Uterus (tissue), 4 donors: ENCODE results near the gene DPYSL5. TPM values are rescaled to one million over a fixed set of nuclear protein-coding genes. Genes with fewer than 3 reads are reported as not detected.

Experiments used
- DNase-seq, 2 donors: peaks; one replicate each; pipeline ENCODE4 v3.0.0-alpha.2; 2019 to 2020
- H3K27ac ChIP-seq, 2 donors: fragments of 200-600 bp; sonication (generic); 1 replicate in 1 of 2; 2 replicates in 1 of 2; pipeline ENCODE4 v1.5.1; 2016 to 2018
- H3K27me3 ChIP-seq, 2 donors: fragments of 200-600 bp; sonication (generic); one replicate each; pipeline ENCODE4 v1.5.1; 2018 to 2019; ENCODE audit warnings: control low read depth in 1 of 2
- H3K36me3 ChIP-seq, 2 donors: fragments of 200-600 bp; sonication (generic); one replicate each; pipeline ENCODE4 v1.5.1; 2019; ENCODE audit warnings: control low read depth in 1 of 2
- H3K4me1 ChIP-seq, 2 donors: fragments of 200-600 bp; sonication (generic); one replicate each; pipeline ENCODE4 v1.5.1; 2018 to 2019; ENCODE audit warnings: control low read depth in 1 of 2
- H3K4me3 ChIP-seq, 2 donors: fragments of 200-600 bp; sonication (generic); 1 replicate in 1 of 2; 2 replicates in 1 of 2; pipeline ENCODE4 v1.5.1; 2018 to 2019; ENCODE audit warnings: mild to moderate bottlenecking in 1 of 2
- H3K9me3 ChIP-seq, 2 donors: fragments of 200-600 bp; sonication (generic); one replicate each; pipeline ENCODE4 v1.5.1; 2019; ENCODE audit warnings: control low read depth in 1 of 2
- CTCF ChIP-seq, 4 experiments: fragments of 200-600 bp in 2 of 4; fragments of 450-650 bp in 2 of 4; sonication (generic) in 2 of 4; IDR thresholded peaks; one replicate each; pipeline ENCODE4 v1.5.1; 2016 to 2019; ENCODE audit warnings: antibody characterized with exemption in 4 of 4, mild to moderate bottlenecking in 2 of 4, moderate library complexity in 1 of 4
- POLR2A ChIP-seq, 2 donors: fragments of 450-650 bp; IDR thresholded peaks; one replicate each; pipeline ENCODE4 v1.6.1; 2016; ENCODE audit warnings: antibody characterized with exemption in 2 of 2, mild to moderate bottlenecking in 1 of 2, moderate library complexity in 1 of 2
- intact Hi-C: fragments of 100-400 bp; cut with DNase I; formaldehyde crosslinking; loops from one replicate; pipeline ENCODE4 v1.15.1; 2023; ENCODE audit warnings: low total_unique reads
- total RNA-seq, 4 donors: library from RNA; depleted of rRNA in 3 of 4; stranded (reverse); fragments of >200 nt in 3 of 4; gene quantifications; one replicate each; pipeline versions ENCODE4 v1.1.0 to v1.2.4, GENCODE V29; 2014 to 2023
- donor health status: DM: yes; HTN: yes; CAD: no.

Gene DPYSL5
- total RNA-seq, 4 donors from 2014 or later = 1.8 TPM; not detected in 3

DNA sequence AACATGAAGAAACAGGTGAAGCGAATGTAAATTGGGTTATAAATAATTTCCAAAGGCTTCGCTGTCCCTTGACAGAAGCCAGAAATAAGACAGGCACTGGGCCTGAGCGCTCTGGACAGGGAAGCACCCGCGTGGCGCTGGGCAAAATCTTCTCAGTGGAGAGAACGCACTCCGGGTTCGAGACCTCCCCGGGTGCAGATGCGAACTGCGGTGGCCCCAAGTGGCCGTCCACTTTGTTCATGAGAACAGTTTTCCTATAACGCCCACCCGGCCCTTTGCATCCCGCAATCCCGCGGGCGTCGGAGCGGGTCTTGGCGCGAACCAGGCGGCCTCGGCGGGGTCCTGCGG lies 651 bp upstream of the DPYSL5 start:
- Histone ChIP-seq H3K27me3 (peaks cover 33 to 41% of the 10 kb centered on the region in 2 donors), H3K4me3 (peak overlapping the region in 1 of 2 donors; percentile 31), H3K27ac (no peak overlapping the region), H3K36me3 (no peaks in the 10 kb centered on the region), H3K4me1 (peaks cover 0 to 23% of the 10 kb centered on the region in 2 donors), H3K9me3 (no peaks in the 10 kb centered on the region)
- TF ChIP-seq POLR2A (IDR thresholded peaks at IDR 0.05) (no peak), CTCF (IDR thresholded peaks at IDR 0.05) (no peak)
- no peak for DNase-seq
- intact Hi-C loops = loop anchor here (5.0 kb wide), 1 partner anchor 95 kb away; no protein-coding TSS in a partner anchor

- Histone ChIP-seq H3K36me3 (no peaks in the 10 kb centered on the region), H3K4me1 (peaks cover 0 to 23% of the 10 kb centered on the region in 2 donors), H3K4me3 (peak overlapping the region in 1 of 2 donors; percentile 31), H3K27ac (no peak overlapping the region), H3K9me3 (no peaks in the 10 kb centered on the region), H3K27me3 (peaks cover 33 to 41% of the 10 kb centered on the region in 2 donors)
- DNase-seq = no peak
- intact Hi-C loops = loop anchor here (5.0 kb wide), 1 partner anchor 94 kb away; no protein-coding TSS in a partner anchor
- no peak for TF ChIP-seq CTCF (IDR thresholded peaks at IDR 0.05)
- no peak for TF ChIP-seq POLR2A (IDR thresholded peaks at IDR 0.05)
Observed at GRCh38 chr2:26848336-26849055, 564 bp downstream of the DPYSL5 start.

GRCh38 chr2:26849056-26849999 lies 1.4 kb downstream of the DPYSL5 start:
- H3K36me3 ChIP-seq = no peaks in the 10 kb centered on the region
- H3K9me3 ChIP-seq = no peaks in the 10 kb centered on the region
- no peak overlapping the region for H3K4me3 ChIP-seq
- no peak overlapping the region for H3K27ac ChIP-seq
- peaks cover 0 to 23% of the 10 kb centered on the region in 2 donors for H3K4me1 ChIP-seq
- TF ChIP-seq CTCF (IDR thresholded peaks at IDR 0.05) (no peak), POLR2A (IDR thresholded peaks at IDR 0.05) (no peak)
- no peak for DNase-seq
- intact Hi-C loops = loop anchor here (5.0 kb wide), 1 partner anchor 93 kb away; no protein-coding TSS in a partner anchor
- peaks cover 33 to 40% of the 10 kb centered on the region in 2 donors for H3K27me3 ChIP-seq

- H3K36me3 ChIP-seq = no peaks in the 10 kb centered on the region
- no peak overlapping the region for H3K4me3 ChIP-seq
- peaks cover 33% of the 10 kb centered on the region in 2 donors for H3K27me3 ChIP-seq
- DNase-seq = no peak
- no peak for TF ChIP-seq POLR2A (IDR thresholded peaks at IDR 0.05)
- no peak for TF ChIP-seq CTCF (IDR thresholded peaks at IDR 0.05)
- H3K27ac ChIP-seq = no peak overlapping the region
- H3K9me3 ChIP-seq = no peaks in the 10 kb centered on the region
- H3K4me1 ChIP-seq = peaks cover 0 to 23% of the 10 kb centered on the region in 2 donors
- intact Hi-C loops = loop anchor here (5.0 kb wide), 1 partner anchor 92 kb away; no protein-coding TSS in a partner anchor
Observed at GRCh38 chr2:26850000-26850431, 2.1 kb downstream of the DPYSL5 start.
